NCI-H1694 treated with DMSO at 0.1 percent for 48 hours (cell line): ENCODE results near the gene TSHZ3.

Experiments
- DNase-seq: peaks from one replicate; lab custom pipeline; 2025; lab: John Stamatoyannopoulos, UW

Gene TSHZ3, protein sequence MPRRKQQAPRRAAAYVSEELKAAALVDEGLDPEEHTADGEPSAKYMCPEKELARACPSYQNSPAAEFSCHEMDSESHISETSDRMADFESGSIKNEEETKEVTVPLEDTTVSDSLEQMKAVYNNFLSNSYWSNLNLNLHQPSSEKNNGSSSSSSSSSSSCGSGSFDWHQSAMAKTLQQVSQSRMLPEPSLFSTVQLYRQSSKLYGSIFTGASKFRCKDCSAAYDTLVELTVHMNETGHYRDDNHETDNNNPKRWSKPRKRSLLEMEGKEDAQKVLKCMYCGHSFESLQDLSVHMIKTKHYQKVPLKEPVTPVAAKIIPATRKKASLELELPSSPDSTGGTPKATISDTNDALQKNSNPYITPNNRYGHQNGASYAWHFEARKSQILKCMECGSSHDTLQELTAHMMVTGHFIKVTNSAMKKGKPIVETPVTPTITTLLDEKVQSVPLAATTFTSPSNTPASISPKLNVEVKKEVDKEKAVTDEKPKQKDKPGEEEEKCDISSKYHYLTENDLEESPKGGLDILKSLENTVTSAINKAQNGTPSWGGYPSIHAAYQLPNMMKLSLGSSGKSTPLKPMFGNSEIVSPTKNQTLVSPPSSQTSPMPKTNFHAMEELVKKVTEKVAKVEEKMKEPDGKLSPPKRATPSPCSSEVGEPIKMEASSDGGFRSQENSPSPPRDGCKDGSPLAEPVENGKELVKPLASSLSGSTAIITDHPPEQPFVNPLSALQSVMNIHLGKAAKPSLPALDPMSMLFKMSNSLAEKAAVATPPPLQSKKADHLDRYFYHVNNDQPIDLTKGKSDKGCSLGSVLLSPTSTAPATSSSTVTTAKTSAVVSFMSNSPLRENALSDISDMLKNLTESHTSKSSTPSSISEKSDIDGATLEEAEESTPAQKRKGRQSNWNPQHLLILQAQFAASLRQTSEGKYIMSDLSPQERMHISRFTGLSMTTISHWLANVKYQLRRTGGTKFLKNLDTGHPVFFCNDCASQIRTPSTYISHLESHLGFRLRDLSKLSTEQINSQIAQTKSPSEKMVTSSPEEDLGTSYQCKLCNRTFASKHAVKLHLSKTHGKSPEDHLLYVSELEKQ

DNA sequence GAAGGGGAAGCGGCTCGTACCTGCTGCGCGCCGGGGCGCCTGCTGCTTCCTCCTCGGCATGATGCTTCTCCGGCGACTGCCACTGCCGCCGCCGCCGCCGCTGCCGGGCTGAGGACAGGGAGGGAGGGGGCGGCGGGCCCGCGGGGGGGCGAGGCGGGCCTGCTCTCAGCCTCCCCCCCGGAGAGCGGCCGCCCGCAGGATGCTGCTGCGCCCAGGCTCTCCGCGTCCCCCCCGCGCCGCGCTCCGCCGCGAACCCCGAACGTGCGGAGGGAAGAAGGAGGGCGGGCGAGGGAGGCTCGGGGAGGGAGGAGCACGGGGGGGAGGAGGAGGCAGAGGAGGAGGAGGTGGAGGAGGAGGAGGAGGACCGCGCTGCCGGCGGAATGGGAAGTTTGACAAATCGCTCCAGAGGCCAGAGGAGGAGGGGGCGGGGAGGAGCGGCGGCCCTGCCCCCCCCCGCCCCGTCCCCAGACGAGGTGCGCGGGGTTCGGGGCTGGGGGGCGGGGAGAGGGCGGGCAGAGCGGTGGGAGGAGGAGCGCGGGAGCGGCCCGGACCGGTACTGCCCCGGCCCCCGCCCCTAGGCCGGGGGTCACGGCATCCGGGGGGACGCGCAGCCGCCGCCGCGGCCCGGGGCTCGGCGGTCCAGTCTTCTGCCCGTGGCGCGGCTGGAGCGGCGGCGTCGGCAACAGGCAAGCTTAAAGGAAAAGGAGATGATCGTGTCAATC lies at the start of gene TSHZ3:
Gene TSHZ3 (minus strand): TSS at position 277 of the 722 bp plus-strand sequence. CDS start 217 bp downstream, at position 60.
- no peak for DNase-seq

DNA sequence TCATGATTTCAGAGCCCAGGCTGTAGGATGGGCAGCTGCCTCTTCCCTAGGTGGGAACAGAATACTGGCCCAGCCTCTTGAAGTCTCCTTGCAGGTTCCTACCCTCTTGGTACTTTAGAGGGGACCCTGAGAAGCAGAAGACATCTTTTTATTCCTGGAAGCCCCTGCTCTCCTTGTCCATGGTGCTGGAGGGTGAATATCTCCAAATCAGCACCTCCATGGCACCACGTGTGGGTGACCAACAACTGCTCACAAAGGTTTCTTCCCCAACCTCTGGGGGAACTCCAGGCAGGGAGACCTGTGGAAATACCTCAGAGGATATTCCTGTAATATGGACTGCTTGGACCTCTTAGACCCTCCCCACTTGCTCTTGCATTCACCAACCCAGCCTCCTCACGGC lies 48.1 kb upstream of the TSHZ3 start:
- DNase-seq: no peak

DNA sequence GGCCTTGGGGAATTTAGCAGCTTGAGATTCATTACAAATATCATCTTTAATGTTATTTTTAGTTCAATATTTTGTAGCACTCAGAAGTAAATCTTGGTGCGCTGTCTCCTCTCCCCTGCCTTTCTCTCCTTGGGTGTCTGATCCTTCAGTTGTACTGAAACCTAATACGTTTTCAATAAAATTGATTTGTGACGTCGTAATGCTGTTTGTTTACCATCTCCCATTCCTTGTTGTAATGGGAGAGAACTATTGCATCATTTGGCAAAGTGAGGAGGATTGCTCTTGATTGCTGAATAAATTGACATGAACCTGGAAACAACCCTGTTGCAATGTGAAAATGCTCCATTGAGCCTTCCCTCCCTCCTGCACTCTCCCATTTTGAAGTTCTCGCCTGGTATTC lies 43.2 kb upstream of the TSHZ3 start:
- DNase-seq: no peak

DNA sequence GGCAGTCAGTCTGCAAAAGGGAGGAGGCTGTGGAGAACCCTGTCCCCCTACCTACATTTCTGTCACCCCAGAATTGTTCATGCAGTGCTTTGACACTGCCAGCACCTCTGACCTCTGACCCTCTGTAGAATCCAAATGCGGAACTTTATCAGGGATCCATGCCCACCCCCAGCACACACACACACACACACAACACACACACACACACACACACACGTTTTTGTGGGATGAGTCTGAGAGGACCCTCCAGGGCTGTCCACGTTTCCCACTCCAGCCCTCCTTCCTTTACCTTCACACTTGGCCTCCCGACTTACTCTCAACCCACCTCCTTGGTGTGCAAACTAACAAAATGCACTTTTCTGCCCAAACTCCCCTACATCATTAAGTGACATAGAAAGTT lies 42.3 kb upstream of the TSHZ3 start:
- DNase-seq: no peak

DNA sequence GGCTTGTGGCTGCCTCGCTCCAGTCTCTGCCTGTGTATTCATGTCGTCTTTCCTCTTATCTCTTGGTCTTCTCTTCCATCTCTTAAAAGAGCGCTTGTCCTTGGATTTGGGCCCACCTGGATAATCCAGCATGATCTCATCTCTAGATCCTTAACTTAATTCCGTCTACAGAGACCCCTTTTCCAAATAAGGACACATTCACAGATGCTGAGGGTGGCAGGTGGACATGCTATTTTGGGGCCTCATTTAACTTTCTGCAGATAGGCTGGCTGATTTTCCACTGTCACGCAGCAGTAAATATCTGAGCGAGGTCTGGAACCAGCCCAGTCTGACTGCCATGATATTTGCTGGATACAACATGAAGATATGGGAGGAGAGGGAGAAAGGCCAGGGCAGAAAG lies 41.5 kb upstream of the TSHZ3 start:
- no peak for DNase-seq

DNA sequence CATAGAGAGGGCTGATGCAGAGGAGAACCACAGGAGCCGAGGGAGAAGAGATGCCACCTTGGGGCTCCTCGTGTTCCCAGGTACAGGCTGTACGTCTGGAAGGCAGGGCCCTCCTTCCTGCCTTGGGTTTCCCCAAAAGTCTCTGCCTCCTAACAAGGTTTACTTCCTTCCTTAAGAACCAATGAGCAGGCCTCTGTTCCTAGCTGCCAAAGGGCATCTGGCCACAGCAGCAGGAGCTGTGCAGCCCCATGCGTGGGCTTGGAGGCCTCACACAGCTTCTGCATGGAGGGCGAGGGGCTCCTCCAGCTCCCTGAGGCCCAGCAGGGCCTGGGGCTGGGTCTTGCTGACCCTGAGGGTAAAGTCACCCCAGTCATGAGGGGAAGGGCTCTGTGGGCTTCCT lies 40.6 kb upstream of the TSHZ3 start:
- DNase-seq: no peak

DNA sequence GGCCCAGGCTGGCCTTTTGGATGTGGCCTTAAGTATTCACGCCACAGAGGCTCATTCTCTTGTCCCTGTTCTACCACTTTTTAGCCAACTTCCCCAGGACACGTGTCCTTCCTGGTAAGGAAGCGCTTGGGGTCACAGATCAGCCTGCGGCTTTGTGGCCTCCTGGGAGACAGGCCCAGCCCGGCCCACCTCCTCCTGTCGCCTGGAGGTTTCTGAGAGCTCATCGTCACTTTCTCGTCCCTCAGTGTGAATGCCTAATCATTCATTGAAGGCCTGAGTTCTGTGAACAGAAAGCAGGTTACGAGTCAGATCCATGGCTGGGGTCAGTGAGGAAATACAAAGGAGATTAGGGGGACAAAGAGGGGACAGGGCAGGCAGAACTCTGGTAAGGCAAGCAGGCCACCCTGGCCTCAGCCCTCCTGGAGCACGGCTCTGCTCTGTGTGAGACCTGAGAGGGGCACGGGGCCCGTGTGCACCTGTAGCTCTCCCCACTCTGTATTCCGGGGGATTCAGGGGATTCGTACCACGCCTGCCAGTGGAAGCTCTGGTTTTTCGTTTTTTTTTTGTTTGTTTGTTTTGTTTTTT lies 38.6 kb upstream of the TSHZ3 start:
- no peak for DNase-seq

DNA sequence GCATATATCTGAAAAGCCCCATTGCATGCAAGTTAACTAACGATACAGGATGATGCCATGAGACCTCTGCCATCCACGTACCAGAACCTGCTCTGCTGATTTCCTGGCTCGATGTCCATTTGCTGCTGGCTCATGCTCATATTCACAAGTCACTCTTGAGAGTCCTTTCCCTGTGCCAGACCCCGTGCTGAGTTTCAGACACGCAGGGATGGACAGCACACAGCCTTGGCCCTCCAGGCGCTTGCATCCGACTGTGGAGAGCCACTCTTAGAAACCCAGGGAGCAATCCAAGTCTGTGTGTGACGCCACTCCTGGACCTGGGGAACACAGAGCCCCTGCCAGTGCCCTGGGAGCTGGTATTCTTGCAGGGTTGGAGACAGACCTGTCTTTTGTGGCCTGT lies 37.6 kb upstream of the TSHZ3 start:
- DNase-seq: no peak

DNA sequence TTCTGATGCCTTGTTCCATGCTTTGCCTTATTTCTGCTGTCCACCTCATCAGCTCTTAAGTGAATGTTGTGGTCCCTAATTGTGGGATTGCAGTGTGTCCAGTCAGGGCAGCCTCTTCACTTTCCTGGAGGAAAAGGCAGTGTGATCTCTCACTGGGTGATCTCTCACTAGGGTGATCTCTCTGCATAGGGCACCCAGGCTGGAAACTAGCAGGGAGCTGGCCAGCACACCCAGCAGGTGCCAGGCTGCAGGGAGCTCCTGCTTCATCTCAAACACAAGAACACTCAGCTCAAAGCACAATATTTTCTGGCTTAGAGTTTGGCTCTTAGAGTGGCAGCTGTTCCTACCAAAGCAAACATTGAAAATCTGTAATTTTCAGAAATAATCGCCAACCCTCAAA lies 36.5 kb upstream of the TSHZ3 start:
- DNase-seq: no peak

DNA sequence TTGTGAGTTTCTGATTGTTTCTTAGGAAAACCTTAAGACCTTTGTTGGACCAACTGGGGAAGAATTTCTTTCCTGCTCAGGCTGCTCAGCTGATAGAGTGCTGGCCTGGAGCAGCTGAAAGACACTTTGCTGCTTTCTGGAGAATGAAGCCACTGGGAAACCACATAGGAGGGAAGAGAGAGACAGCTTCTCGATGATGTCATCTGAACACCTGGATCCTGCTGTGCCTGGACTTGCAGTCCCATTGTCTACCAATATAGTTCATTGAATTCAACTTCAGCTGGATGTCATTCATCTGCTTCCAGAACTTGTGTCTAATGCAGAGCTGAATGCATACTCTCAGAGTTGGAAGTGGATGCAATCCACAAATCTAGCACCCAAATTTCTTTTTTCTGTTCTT lies 34.3 kb upstream of the TSHZ3 start:
- no peak for DNase-seq

DNA sequence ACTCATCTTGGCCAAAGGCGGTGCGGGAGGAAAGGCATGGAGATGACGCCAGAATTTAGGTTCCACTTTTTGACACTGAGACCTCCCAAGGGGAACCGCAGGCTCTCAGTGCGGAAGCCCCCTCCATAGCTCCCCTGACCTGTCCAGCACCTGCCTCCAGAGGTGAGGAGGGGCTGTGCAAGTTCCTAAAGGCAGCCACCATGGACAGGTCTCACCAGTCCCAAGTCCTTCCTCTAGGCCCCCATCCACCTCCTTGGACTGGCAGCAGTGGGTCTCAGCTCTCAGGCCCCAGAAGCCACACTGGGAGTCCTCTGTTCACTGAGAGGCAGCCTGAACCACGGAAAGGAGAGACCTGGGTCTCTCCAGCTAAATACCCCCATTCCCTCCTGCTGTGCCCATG lies 31.6 kb upstream of the TSHZ3 start:
- DNase-seq: no peak

DNA sequence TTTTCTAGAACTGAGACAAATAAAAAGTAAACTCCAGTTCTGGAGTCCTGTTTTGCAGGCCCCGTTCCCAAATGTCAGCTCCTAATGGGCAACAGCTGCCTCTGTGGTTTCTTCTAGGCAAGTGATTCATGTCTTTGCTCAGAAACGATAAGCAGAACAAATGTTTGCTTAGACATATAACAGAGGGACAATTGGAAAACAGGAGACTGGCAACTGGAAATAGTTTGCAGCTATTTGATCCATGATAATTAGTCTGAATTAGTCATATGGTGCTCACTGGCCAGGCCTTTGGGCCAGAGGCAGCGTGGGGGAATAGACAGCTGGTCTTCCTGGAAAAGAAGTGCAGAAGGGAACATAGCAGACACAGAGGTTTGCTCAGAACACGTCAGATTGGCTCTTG lies 29.2 kb upstream of the TSHZ3 start:
- no peak for DNase-seq

DNA sequence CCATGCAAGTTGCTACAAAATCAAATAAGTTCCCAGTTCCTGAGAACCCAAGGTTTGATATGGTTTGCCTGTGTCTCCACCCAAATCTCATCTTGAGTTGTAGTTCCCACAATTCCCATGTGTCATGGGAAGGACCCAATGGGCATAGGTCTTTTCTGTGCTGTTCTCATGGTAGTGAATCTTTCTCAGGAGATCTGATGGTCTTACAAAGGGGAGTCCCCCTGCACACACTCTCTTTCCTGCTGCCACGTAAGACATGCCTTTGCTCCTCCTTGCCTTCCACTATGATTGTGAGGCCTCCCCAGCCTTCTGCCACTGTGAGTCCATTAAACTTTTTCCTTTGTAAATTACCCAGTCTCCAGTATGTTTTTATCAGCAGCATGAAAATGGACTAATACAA lies 28.5 kb upstream of the TSHZ3 start:
- no peak for DNase-seq

DNA sequence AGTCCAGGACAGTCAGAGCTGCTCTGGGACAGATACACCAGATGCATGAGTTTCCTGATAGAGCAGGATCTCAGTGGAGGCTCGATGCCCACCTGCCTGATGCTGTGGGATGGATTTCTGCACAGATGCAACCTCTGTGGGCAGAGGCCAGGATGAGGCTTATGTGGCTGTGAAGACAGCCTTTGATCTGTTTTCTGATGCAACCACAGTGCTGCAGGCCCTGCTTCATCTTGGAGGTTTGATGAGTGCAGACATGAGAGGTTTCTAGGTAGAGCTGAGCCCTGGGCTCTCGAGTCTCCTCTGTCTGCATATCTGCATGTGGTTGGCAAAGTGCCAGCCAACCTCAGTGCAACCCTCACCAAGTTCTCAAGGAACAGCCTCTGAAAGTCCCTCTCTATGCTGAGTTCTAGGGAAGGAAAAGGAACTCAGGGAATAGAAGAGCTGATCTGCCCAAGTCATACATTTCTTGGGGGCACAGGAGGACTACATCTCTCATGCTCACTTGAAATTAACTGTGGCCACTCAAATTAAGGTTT lies 23.1 kb upstream of the TSHZ3 start:
- DNase-seq: no peak

DNA sequence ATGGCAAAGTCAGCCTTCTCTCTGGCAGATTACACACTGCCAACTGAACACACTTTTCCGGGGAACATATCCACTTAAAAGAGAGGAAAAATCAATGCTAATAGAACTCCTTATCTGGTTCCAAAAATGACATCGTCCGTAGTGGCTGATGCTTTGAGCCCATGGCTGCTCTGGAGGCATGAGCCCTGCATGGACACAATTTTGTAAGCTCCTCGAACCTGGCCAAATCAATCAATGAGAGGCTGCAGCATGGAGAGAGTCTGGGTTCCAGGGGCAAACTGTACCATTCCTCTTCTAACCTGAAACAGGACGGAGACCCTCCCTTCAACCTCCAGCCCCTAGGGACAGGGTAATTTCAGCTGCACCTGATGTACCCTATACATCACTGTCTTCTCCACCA lies 21.0 kb upstream of the TSHZ3 start:
- DNase-seq: no peak

DNA sequence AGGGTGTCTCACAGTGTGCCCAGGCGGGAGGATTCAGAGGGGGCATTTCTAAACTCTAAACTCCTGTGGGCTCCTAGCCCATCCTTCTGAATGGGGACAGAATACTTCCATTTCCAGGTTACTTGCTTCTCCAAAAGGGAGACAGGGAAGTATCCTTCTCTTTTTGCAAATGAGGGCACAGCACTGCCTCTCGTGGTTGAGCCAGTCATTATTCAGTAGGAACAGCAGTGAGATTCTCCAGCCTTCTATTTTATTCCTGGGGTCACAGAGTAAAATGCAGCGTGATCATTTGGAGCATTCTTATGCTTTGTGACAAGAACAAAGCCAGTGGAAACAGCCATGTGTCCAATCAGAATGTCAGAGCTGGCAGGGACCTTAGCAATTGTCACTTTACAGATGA lies 15.7 kb upstream of the TSHZ3 start:
- DNase-seq: no peak

DNA sequence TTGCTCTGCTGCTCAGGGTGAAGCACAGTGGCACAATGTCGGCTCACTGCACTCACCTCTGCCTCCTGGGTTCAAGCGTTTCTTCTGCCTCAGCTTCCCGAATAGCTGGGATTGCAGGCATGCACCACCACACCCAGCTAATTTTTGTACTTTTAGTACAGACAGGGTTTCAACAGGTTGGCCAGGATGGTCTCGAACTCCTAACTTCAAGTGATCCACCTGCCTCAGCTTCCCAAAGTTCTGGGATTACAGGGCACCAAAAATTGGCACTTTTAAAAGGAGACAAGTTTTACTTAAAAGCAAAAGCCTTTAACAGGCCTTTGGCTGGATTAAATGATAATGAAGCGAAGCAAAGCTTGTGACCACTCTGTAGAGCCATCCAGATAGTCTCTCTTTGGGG lies 12.5 kb upstream of the TSHZ3 start:
- no peak for DNase-seq

DNA sequence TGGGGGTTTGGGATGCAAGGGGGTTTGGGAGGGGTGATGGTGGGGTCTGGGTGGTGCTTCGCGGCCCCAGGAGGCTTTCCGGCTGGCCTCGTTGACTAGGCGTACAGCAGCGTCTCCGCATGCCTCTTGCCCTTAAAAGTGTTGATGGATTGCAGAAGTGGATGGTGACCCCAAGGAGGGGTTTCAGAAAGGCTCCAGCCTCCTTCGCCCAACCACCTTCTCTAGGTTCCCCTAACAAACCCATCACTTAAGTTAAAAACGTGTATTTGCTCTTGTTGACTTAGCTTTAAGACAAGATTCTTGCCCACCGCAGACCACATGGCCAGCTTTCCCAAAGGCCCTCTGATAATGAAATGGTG lies 8.1 kb upstream of the TSHZ3 start:
- DNase-seq: no peak

DNA sequence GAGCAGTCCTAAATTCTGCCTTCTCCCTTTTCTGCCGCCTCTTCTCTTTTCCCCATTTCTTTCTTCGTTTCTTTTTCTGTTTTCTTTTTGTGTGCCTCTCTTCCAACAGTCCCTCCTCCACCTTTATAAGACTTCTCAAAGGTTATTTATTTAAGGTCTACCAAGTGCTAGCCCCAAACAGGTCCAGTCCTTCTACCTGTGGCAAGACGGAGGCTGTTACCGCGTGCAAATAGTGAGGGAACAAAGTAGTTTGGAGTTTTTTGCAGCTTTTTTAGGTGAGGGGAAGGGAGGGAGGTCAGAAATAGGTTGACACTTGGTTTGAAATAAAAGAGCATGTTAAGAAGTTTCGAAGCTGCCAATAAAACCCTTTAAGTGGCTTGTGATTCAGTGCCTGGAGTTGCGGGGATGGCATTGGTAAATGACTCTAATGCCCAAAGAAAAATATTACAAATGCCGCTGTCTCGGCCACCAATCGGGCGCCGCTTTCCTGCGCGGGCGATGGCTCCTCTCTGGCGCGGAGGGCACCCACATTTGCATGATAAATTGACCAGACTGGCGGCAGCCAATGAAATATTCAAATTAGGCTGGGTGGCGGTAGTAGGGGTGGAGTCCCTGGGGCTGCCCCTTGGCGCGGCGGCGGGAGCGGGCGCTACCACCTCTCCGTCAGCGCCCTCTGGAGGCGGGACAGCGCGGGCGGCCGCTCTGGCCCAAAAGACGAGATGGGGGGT lies 7.5 kb upstream of the TSHZ3 start:
- DNase-seq: no peak

DNA sequence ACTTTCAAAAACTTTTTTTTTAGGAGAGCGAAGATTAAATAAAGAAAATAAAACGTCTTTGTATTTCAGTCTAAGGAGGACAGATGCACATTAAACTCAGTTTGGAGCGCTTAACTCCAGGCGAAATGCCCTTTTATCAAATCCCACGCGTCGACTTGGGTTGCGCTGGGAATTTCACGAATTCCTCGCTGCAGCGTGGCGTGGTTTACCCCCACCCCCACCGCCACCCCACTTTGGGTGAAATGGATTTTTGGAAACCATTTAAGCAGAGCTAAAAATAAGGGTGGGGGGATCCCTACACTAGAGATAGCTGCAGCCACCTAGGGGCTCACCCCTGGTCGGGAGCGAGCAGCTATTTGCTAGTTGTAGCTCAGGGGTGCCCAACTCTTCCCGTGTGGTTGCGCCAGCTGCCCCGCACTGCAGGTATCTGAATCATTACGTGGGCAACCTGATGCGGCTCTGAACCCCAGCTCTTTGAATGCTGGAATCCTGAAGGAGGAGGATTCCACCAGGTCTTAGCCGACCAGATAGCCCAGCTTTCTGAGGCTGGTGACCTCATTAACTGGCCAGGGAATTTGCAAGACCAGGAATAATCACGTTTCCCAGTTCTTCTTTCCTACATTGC lies 6.5 kb upstream of the TSHZ3 start:
- no peak for DNase-seq
